GM10847 (cell line): ENCODE results near the gene BCL7A.
A peak's percentile ranks its signal among the peaks of the same experiment; 100 is the strongest.

Experiments
- POLR2A ChIP-seq: IDR thresholded peaks from 2 replicates; pipeline ENCODE4 v1.6.1; 2011; ENCODE audit not compliant: insufficient read length; ENCODE audit errors: extremely low read depth

Gene BCL7A

DNA sequence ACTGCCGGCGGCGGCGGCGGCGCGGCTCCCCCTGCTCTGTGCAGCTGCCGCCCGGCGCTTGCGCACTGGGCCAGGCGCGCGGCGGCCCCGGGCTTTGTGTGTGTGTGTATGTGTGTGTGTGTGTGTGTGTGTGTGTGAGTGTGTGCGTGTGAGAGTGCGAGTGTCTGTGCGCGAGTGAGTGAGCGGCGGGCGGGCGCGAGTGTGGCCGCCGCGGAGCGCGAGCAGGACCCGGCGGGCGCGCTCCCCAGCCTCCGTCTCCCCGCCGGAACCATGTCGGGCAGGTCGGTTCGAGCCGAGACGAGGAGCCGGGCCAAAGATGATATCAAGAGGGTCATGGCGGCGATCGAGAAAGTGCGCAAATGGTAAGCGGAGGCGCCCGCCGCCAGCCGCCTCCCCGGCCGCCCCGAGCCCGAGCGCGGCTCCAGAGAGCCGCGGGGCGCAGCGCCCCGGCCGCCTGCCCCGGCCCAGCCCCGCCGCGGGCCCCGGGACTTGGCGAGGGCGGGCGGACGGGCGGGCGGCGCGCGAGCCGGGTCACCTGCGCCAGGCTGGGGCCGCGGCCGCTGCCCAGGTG, at the start of gene BCL7A:
Gene BCL7A (plus strand): TSS at position 63 of the 571 bp plus-strand sequence. CDS start 208 bp downstream, at position 271.
- peak; percentile 12 for TF ChIP-seq POLR2A

- TF ChIP-seq POLR2A = no peak
These were observed 47.4 kb upstream of the BCL7A start for GRCh38 chr12:121974026-121974985.

GRCh38 chr12:121975021-121975420, 46.7 kb upstream of the BCL7A start:
- no peak for TF ChIP-seq POLR2A

DNA sequence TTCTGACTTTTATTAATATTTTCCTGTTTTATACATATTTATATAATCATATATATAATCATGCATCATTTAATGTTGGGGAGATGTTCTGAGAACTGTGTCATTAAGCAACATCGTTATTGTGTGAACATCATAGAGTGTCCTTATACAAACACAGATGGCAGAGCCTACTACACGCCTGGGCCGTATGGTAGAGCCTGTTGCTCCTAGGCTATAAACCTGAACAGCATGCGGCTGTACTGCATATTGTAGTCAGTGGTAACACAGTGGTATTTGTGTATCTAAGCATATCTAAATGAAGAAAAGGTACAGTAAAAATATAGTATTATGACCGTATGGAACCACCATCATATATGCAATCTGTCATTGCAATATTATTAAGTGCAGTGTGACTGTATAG, 44.7 kb upstream of the BCL7A start:
- TF ChIP-seq POLR2A = no peak

GRCh38 chr12:121980191-121980891, 41.3 kb upstream of the BCL7A start:
- no peak for TF ChIP-seq POLR2A

GRCh38 chr12:121980892-121981272, 40.8 kb upstream of the BCL7A start:
- no peak for TF ChIP-seq POLR2A

DNA sequence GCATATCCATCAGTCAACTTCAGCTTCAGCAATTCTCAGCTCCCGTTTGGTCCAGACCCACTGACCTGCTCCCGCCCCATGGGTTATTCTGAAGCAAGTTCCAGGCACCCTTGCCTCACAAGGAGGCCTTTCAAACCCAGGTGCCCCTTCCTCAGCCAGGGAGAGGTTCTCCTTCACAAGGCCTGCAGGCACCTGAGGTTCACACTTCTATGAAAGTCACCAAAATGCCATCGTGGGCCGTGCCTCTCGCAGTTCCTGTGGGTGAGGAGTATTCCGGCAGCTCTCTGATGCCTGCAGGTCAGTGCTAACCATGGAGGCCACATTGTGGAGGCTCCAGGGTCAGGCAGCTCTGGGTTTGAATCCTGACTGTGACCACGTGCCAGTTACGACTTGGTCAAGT, 40.2 kb upstream of the BCL7A start:
- no peak for TF ChIP-seq POLR2A

GRCh38 chr12:121982950-121983349, 38.7 kb upstream of the BCL7A start:
- no peak for TF ChIP-seq POLR2A

DNA sequence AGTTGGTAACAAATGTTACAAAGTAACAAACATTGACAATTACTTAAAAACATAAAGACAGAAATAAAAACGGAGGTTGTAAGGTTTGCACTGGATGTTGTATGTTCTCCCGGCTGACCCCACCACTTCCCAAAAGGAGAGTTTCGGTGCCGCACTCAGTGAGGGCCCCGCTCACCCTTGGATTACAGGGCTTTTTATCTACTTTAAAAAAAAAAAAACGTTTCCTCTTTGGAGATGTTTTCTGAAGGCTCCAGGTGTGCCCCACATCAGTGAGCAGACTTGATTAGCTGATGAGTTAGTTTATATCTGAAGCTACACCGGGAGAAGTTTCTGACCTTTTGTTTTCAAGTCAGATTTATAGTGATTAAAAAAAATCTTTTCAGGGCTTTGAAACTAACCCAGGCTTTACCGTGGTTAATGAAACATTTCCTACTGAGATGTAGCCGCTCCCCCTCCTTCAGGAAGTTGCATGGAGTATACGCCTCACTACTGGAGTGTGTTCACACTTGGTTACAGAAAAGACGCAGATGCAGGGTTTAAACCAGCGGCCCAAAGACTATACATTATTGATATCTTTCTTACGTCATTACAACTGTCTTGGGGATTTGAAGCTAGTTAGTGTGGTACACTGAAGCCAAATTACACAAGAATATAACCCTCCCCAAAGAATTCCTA, 38.0 kb upstream of the BCL7A start:
- TF ChIP-seq POLR2A = no peak

GRCh38 chr12:121986489-121987245, 35.0 kb upstream of the BCL7A start:
- TF ChIP-seq POLR2A = no peak

DNA sequence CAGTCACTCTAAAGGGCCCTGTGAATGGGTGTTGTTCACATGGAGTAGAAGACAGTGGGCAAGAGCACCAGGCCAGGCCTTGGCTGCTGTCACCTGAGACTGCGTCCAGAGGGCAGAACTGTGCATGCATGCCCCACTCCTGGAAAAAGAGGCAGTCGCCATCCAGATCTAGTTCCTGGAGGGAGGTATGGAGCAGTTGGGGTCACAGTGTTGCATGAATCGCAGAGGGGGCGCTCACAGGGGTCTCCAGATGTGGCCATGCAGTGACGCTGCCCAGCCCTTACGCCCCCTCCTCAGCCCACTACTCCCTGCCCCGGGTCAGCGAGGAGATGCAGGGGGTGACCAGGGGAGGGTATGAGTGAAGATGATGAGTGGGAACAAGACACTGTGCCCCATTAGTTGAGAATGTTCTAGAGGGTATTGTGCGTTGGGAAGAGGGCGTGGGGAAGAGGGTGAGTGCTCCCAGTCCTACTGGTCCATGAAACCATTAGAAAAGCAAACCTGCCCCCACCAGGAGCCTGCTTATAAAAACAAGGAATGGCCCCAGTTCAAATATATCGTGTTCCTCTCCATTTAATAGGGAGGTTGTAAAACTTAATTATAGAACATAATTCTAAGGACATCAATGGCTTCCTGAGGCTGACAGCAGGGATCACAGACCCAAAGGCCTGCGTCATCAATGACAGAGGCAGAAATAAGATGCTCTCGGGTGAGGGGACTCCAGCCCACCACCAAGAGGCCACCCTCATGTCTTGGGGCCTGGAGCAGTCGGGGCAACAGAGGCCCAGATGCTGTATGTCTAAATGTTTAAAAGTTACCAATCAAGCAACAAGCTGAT, 32.2 kb upstream of the BCL7A start:
- TF ChIP-seq POLR2A = no peak

GRCh38 chr12:121990114-121990647, 31.5 kb upstream of the BCL7A start:
- no peak for TF ChIP-seq POLR2A

DNA sequence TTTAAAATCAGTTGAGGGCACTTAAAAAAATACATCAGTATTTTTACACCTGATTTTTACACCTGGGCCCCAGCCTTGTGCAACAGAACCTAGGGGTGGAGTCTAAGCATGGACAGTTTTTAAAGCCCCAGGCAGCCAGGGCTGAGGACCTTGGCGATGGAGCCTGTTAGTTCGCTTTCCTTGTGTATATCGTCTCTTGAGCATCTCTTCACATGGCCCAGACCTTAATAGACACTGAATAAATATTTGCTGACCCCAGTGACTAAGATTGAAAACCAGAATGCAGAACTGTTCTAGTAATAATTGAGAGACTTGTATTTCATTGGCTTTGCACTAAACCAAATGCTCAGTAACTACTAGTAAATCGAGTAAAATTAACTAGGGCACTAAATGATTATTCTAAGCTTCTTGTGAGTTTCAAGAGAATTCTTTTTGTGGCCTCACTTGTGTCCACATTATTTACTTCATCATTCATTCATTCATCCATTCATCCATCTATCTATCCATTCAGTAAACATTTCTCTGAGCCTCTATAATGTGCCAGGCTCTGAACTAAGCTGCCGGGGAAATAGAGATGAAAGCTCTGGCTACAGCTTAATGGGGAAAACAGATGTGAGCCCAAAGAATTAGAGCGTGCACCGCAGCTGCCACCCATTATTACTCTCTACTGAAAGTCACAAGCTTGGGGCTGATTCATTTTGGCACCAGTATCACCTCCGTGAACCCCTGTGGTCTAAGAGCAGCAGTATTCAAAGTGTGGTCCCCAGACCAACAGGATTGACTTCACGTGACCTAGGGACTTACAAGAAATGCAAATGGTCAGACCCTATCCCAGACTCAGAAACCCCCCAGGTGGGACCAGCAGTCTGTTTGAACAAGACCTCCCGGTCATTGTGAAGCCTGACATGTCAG, 30.7 kb upstream of the BCL7A start:
- no peak for TF ChIP-seq POLR2A
